K562 (cell line): ENCODE data around the gene ENPP7. TPM values are rescaled to one million over a fixed set of nuclear protein-coding genes. Genes with fewer than 3 reads are reported as not detected.

ENCODE experiments used
- ATAC-seq: fragments of 200-7000 bp; cut with Tn5 transposase; 3 replicates; pipeline ENCODE4 v1.9.1; 2020; ENCODE audit warnings: moderate library complexity
- BruUV-seq: library from RNA; stranded (reverse); fragments of 400-500 nt; replicated peaks from 2 replicates; lab custom pipeline; 2021; lab: Mats Ljungman, UMichigan
- CTCF ChIA-PET: fragments of 300-600 bp; formaldehyde crosslinking; extraction: SDS; loops from one replicate; lab custom pipeline; 2021; ENCODE audit warnings: low intra/inter-chr PET ratio; lab: Yijun Ruan, JAX
- POLR2A ChIA-PET: fragments of 300-600, 350-650 bp; sonication (Branson Sonifier 250); formaldehyde crosslinking; extraction: SDS; loops from one replicate; lab custom pipeline; 2021; ENCODE audit warnings: antibody characterized with exemption, inconsistent platforms; lab: Yijun Ruan, JAX
- DNase-seq, 4 experiments: peaks; one replicate each; pipeline versions ENCODE4 v3.0.0 to v3.0.0-alpha.2; 2011 to 2018; ENCODE audit warnings: low spot score in 3 of 4, mixed read lengths in 3 of 4; ENCODE audit errors: extremely low read depth in 1 of 4
- FAIRE-seq: peaks from 2 replicates; lab custom pipeline; 2011; peaks lifted over from hg19 to GRCh38; lab: Jason Lieb, UNC
- H2AFZ ChIP-seq: 2 replicates; pipeline ENCODE4 v1.6.0; 2011; ENCODE audit warnings: low read depth, low read length, control low read depth, inconsistent platforms
- H3K27ac ChIP-seq: fragments of 200-600 bp; 3 replicates; pipeline ENCODE4 v1.8.0; 2011; ENCODE audit warnings: low read depth, mild to moderate bottlenecking, control low read depth, inconsistent platforms, low read length, moderate library complexity, mixed read lengths; ENCODE audit errors: extremely low read depth
- H3K27me3 ChIP-seq, 2 experiments: fragments of 300-600 bp in 1 of 2; 2 replicates in 1 of 2; 3 replicates in 1 of 2; pipeline versions ENCODE4 v1.6.0 to v1.8.0; 2011; ENCODE audit warnings: inconsistent platforms in 2 of 2, low read length in 2 of 2, mild to moderate bottlenecking in 1 of 2, mixed read lengths in 1 of 2, moderate library complexity in 1 of 2; ENCODE audit not compliant: control insufficient read depth in 2 of 2, insufficient read depth in 2 of 2
- H3K36me3 ChIP-seq: fragments of 300-600 bp; 3 replicates; pipeline ENCODE4 v1.8.0; 2011; ENCODE audit warnings: mild to moderate bottlenecking, low read length, inconsistent platforms; ENCODE audit not compliant: control insufficient read depth, insufficient read depth
- H3K4me1 ChIP-seq, 2 experiments: fragments of 200-600 bp in 1 of 2; replicated peaks in 1 of 2; 2 replicates in 1 of 2; 3 replicates in 1 of 2; pipeline versions ENCODE4 v1.5.1 to v1.8.0; 2011; ENCODE audit warnings: inconsistent platforms in 2 of 2, low read length in 2 of 2, mild to moderate bottlenecking in 1 of 2, mixed read lengths in 1 of 2, moderate library complexity in 1 of 2; ENCODE audit not compliant: control insufficient read depth in 2 of 2, insufficient read depth in 2 of 2
- H3K4me2 ChIP-seq: 2 replicates; pipeline ENCODE4 v1.6.1; 2011; ENCODE audit warnings: low read length, control low read depth, inconsistent platforms, mixed read lengths; ENCODE audit not compliant: insufficient read depth
- H3K4me3 ChIP-seq: fragments of 200-600 bp; sonication (generic), shearing (Covaris generic); 2 replicates; pipeline ENCODE4 v1.5.1; 2016; ENCODE audit warnings: control low read depth, inconsistent platforms
- H3K79me2 ChIP-seq: fragments of 200-600 bp; 3 replicates; pipeline ENCODE4 v1.8.0; 2011; ENCODE audit warnings: low read length, inconsistent platforms; ENCODE audit not compliant: control insufficient read depth, insufficient read depth
- H3K9ac ChIP-seq, 2 experiments: 2 replicates each; pipeline versions ENCODE4 v1.6.0 to v1.6.1; 2011; ENCODE audit warnings: low read depth in 2 of 2, low read length in 2 of 2, control low read depth in 1 of 2, inconsistent platforms in 1 of 2, mild to moderate bottlenecking in 1 of 2, mixed read lengths in 1 of 2; ENCODE audit not compliant: insufficient read depth in 1 of 2
- H3K9me1 ChIP-seq: one replicate; pipeline ENCODE4 v1.6.0; 2011; ENCODE audit warnings: inconsistent platforms, mild to moderate bottlenecking, low read length, moderate library complexity; ENCODE audit not compliant: control insufficient read depth, insufficient read depth
- H3K9me3 ChIP-seq: replicated peaks from 2 replicates; pipeline ENCODE4 v1.5.1; 2011; ENCODE audit warnings: low read depth, low read length, inconsistent platforms; ENCODE audit not compliant: control insufficient read depth, insufficient read depth
- H4K20me1 ChIP-seq: replicated peaks from 2 replicates; pipeline ENCODE4 v1.6.1; 2011; ENCODE audit warnings: low read length, inconsistent platforms, mixed read lengths; ENCODE audit not compliant: control insufficient read depth, insufficient read depth
- ELF4 ChIP-seq: fragments of 450-650 bp; formaldehyde crosslinking; IDR thresholded peaks from 2 replicates; pipeline ENCODE4 v1.4.0; 2022; ENCODE audit warnings: missing genetic modification characterization
- MCM5 ChIP-seq: fragments of 450-650 bp; IDR thresholded peaks from 2 replicates; pipeline ENCODE4 v1.6.1; 2016; ENCODE audit warnings: low read depth
- PCBP1 ChIP-seq: fragments of 200-400 bp; formaldehyde crosslinking; IDR thresholded peaks from 2 replicates; pipeline ENCODE4 v1.6.1; 2018; ENCODE audit warnings: mild to moderate bottlenecking, low read depth, low read length; ENCODE audit not compliant: poor library complexity, severe bottlenecking
- ZNF274 ChIP-seq: IDR thresholded peaks from 2 replicates; pipeline ENCODE4 v1.6.1; 2011; ENCODE audit warnings: low read depth, mild to moderate bottlenecking, low read length, moderate library complexity, borderline replicate concordance
- WGBS: fragments of 100-300 bp; shearing (Covaris generic); methylation state at CpG from one replicate; pipeline ENCODE4 v1.1.6; 2016; ENCODE audit warnings: low coverage, mixed read lengths; ENCODE audit not compliant: insufficient coverage; ENCODE audit errors: missing lambda C conversion rate; 5-methylcytosine and 5-hydroxymethylcytosine counted together
- in situ Hi-C: fragments of 300-500 bp; cut with MboI; formaldehyde crosslinking; loops from 4 replicates; pipeline ENCODE4 v1.15.0; 2018; ENCODE audit warnings: inconsistent platforms, mixed read lengths
- intact Hi-C: fragments of 100-400 bp; cut with micrococcal nuclease; formaldehyde crosslinking; loops from 2 replicates; pipeline ENCODE4 v1.14.2; 2022
- polyA plus RNA-seq, 8 experiments: library from polyadenylated mRNA; depleted of rRNA in 4 of 8; stranded (reverse) in 5 of 8; unstranded in 3 of 8; fragments of >200 nt; fragmentation: Nextera tagmentation in 2 of 8; fragmentation: Illumina TruSeq in 1 of 8; extraction: Ambion mirVana in 2 of 8; extraction: Trizol in 1 of 8; gene quantifications; 2 replicates each; pipeline versions ENCODE4 v1.2.1 to v1.2.3, GENCODE V29; 2011 to 2014; ENCODE audit warnings: inconsistent platforms in 1 of 8, missing spikeins in 1 of 8
- total RNA-seq, 7 experiments: library from RNA; depleted of rRNA in 6 of 7; stranded (reverse); fragments of >200 nt in 6 of 7; fragmentation: Illumina TruSeq in 2 of 7; extraction: Trizol in 2 of 7; gene quantifications; 2 replicates each; pipeline versions ENCODE4 v1.2.1 to v1.2.3, GENCODE V29; 2011 to 2021; ENCODE audit warnings: low replicate concordance in 1 of 7
- TF ChIP-seq, protein P1 (sequence below): sonication (generic); formaldehyde crosslinking; IDR thresholded peaks from 2 replicates; pipeline ENCODE4 v1.8.1; 2022; ENCODE audit warnings: missing genetic modification reagents
- TF ChIP-seq, protein P2 (sequence below): fragments of 250-450 bp; sonication (Bioruptor Pico); IDR thresholded peaks from 2 replicates; pipeline ENCODE4 v1.5.0; 2021
- TF ChIP-seq, protein P3 (sequence below): fragments of 450-650 bp; IDR thresholded peaks from 2 replicates; pipeline ENCODE4 v1.6.1; 2016; ENCODE audit warnings: mild to moderate bottlenecking, moderate library complexity

Gene ENPP7
- total and polyA plus RNA-seq, 9 of the 15 experiments (the other 6 are each of a cell fraction or from before 2014, with no cell fraction given) = not detected

DNA sequence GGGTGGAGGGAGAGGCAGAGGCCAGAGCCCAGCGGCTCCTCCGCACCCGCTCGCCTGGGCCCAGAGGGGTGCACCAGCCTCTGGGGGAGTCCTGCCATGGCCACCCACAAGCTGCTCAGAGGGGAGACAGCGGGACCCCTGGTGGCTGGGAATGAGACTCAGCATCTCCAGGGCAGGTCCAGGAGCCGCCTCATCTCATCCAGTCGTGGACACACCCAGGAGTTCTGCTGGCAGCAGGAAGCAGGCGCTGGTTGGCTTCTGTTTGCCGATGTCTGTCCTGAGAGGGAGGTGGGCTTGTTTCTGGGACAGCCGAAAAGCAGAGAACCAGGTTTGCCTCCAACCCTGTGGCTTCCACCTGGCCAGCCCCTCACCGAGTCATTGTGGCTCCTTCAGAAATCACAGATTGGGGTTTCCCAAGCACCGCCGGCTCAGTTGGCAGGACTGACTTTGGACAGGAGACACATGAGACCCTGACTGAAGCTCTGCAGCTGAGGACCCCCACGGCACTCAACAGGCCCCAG is 49.6 kb upstream of the ENPP7 start:
- no peaks in the 10 kb centered on the region for H3K36me3 ChIP-seq
- CTCF ChIA-PET = no interaction called here
- no peaks in the 10 kb centered on the region for H3K79me2 ChIP-seq
- TF ChIP-seq, protein P1, sequence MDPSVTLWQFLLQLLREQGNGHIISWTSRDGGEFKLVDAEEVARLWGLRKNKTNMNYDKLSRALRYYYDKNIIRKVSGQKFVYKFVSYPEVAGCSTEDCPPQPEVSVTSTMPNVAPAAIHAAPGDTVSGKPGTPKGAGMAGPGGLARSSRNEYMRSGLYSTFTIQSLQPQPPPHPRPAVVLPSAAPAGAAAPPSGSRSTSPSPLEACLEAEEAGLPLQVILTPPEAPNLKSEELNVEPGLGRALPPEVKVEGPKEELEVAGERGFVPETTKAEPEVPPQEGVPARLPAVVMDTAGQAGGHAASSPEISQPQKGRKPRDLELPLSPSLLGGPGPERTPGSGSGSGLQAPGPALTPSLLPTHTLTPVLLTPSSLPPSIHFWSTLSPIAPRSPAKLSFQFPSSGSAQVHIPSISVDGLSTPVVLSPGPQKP (CRISPR knock-in tag) = no peak
- TF ChIP-seq MCM5 (no peak), ELF4 (no peak), ZNF274 (no peak), PCBP1 (no peak)
- TF ChIP-seq, protein P2, sequence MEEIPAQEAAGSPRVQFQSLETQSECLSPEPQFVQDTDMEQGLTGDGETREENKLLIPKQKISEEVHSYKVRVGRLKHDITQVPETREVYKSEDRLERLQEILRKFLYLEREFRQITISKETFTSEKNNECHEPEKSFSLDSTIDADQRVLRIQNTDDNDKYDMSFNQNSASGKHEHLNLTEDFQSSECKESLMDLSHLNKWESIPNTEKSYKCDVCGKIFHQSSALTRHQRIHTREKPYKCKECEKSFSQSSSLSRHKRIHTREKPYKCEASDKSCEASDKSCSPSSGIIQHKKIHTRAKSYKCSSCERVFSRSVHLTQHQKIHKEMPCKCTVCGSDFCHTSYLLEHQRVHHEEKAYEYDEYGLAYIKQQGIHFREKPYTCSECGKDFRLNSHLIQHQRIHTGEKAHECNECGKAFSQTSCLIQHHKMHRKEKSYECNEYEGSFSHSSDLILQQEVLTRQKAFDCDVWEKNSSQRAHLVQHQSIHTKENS (CRISPR knock-in tag) = no peak
- TF ChIP-seq, protein P3, sequence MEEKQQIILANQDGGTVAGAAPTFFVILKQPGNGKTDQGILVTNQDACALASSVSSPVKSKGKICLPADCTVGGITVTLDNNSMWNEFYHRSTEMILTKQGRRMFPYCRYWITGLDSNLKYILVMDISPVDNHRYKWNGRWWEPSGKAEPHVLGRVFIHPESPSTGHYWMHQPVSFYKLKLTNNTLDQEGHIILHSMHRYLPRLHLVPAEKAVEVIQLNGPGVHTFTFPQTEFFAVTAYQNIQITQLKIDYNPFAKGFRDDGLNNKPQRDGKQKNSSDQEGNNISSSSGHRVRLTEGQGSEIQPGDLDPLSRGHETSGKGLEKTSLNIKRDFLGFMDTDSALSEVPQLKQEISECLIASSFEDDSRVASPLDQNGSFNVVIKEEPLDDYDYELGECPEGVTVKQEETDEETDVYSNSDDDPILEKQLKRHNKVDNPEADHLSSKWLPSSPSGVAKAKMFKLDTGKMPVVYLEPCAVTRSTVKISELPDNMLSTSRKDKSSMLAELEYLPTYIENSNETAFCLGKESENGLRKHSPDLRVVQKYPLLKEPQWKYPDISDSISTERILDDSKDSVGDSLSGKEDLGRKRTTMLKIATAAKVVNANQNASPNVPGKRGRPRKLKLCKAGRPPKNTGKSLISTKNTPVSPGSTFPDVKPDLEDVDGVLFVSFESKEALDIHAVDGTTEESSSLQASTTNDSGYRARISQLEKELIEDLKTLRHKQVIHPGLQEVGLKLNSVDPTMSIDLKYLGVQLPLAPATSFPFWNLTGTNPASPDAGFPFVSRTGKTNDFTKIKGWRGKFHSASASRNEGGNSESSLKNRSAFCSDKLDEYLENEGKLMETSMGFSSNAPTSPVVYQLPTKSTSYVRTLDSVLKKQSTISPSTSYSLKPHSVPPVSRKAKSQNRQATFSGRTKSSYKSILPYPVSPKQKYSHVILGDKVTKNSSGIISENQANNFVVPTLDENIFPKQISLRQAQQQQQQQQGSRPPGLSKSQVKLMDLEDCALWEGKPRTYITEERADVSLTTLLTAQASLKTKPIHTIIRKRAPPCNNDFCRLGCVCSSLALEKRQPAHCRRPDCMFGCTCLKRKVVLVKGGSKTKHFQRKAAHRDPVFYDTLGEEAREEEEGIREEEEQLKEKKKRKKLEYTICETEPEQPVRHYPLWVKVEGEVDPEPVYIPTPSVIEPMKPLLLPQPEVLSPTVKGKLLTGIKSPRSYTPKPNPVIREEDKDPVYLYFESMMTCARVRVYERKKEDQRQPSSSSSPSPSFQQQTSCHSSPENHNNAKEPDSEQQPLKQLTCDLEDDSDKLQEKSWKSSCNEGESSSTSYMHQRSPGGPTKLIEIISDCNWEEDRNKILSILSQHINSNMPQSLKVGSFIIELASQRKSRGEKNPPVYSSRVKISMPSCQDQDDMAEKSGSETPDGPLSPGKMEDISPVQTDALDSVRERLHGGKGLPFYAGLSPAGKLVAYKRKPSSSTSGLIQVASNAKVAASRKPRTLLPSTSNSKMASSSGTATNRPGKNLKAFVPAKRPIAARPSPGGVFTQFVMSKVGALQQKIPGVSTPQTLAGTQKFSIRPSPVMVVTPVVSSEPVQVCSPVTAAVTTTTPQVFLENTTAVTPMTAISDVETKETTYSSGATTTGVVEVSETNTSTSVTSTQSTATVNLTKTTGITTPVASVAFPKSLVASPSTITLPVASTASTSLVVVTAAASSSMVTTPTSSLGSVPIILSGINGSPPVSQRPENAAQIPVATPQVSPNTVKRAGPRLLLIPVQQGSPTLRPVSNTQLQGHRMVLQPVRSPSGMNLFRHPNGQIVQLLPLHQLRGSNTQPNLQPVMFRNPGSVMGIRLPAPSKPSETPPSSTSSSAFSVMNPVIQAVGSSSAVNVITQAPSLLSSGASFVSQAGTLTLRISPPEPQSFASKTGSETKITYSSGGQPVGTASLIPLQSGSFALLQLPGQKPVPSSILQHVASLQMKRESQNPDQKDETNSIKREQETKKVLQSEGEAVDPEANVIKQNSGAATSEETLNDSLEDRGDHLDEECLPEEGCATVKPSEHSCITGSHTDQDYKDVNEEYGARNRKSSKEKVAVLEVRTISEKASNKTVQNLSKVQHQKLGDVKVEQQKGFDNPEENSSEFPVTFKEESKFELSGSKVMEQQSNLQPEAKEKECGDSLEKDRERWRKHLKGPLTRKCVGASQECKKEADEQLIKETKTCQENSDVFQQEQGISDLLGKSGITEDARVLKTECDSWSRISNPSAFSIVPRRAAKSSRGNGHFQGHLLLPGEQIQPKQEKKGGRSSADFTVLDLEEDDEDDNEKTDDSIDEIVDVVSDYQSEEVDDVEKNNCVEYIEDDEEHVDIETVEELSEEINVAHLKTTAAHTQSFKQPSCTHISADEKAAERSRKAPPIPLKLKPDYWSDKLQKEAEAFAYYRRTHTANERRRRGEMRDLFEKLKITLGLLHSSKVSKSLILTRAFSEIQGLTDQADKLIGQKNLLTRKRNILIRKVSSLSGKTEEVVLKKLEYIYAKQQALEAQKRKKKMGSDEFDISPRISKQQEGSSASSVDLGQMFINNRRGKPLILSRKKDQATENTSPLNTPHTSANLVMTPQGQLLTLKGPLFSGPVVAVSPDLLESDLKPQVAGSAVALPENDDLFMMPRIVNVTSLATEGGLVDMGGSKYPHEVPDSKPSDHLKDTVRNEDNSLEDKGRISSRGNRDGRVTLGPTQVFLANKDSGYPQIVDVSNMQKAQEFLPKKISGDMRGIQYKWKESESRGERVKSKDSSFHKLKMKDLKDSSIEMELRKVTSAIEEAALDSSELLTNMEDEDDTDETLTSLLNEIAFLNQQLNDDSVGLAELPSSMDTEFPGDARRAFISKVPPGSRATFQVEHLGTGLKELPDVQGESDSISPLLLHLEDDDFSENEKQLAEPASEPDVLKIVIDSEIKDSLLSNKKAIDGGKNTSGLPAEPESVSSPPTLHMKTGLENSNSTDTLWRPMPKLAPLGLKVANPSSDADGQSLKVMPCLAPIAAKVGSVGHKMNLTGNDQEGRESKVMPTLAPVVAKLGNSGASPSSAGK = no peak
- H4K20me1 ChIP-seq = 0 out of 2 replicates have a peak, but pooled peaks cover 2% of the 10 kb centered on the region
- no TSS peak for BruUV-seq
- peak; percentile 26; the same call in 1 of the 3 replicates for ATAC-seq
- H3K4me1 ChIP-seq = peaks cover 0 to 5% of the 10 kb centered on the region in 2 experiments; a peak in 2 of 5 replicates
- in situ Hi-C loops = no loop called here
- H2AFZ ChIP-seq = no peak overlapping the region
- no peak for FAIRE-seq
- intact Hi-C loops = no loop called here
- no peaks in the 10 kb centered on the region for H3K9me3 ChIP-seq
- H3K4me2 ChIP-seq = no peak overlapping the region
- no peak overlapping the region for H3K4me3 ChIP-seq
- 2% methylated on average over 12 of the region's 14 CpGs for WGBS
- peaks cover 47 to 85% of the 10 kb centered on the region in 2 experiments for H3K27me3 ChIP-seq
- H3K27ac ChIP-seq = no peak overlapping the region
- DNase-seq = no peak
- H3K9ac ChIP-seq = no peak overlapping the region
- POLR2A ChIA-PET = interaction anchor here (0.6 kb wide), 1 partner anchor 10 kb away, joined by 4 read pairs; no protein-coding TSS in a partner anchor
- no peaks in the 10 kb centered on the region for H3K9me1 ChIP-seq
